HG03159 (cell line): Measurements from ENCODE around the gene CACNB3.
"Not testable (repeated sequence)": the region's sequence is repeated elsewhere in the genome, so short reads cannot be mapped to it uniquely, and the experiment has no call there.

Experiments used
- ATAC-seq: cut with Tn5 transposase; IDR thresholded peaks from one replicate; pipeline ENCODE4 v1.9.1; 2021; ENCODE audit warnings: mild to moderate bottlenecking, moderate library complexity; ENCODE audit not compliant: unreplicated experiment

The CACNB3 gene

GRCh38 chr12:48852734-48853688 is 34.7 kb downstream of the CACNB3 start:
- peak; percentile 47 for ATAC-seq

GRCh38 chr12:48854488-48854887 is 36.2 kb downstream of the CACNB3 start:
- no peak for ATAC-seq

GRCh38 chr12:48854932-48855331 is 36.6 kb downstream of the CACNB3 start:
- not testable (repeated sequence) for ATAC-seq

- no peak for ATAC-seq
Measured at GRCh38 chr12:48856379-48856778, 38.1 kb downstream of the CACNB3 start.

- no peak for ATAC-seq
Measured at GRCh38 chr12:48857278-48857994, 39.1 kb downstream of the CACNB3 start.

- ATAC-seq: no peak
Measured at GRCh38 chr12:48858043-48858442, 39.7 kb downstream of the CACNB3 start.

- ATAC-seq: no peak
Measured at GRCh38 chr12:48859607-48860006, 41.3 kb downstream of the CACNB3 start.

GRCh38 chr12:48860236-48860635 is 41.9 kb downstream of the CACNB3 start:
- ATAC-seq: not testable (repeated sequence)

GRCh38 chr12:48861111-48861510 is 42.8 kb downstream of the CACNB3 start:
- ATAC-seq: no peak

- no peak for ATAC-seq
Measured at GRCh38 chr12:48862760-48863159, 44.5 kb downstream of the CACNB3 start.

- ATAC-seq: no peak
Measured at GRCh38 chr12:48863291-48863690, 45.0 kb downstream of the CACNB3 start.

- peak; percentile 92 for ATAC-seq
Measured at GRCh38 chr12:48865281-48866051, 47.2 kb downstream of the CACNB3 start, which contains the start of gene RND1. Gene RND1, minus strand, starts transcription at chr12:48865870. Its CDS starts 103 bp downstream, at chr12:48865767.

- ATAC-seq: no peak
Measured at GRCh38 chr12:48866052-48866711, 47.9 kb downstream of the CACNB3 start.

- ATAC-seq: no peak
Measured at GRCh38 chr12:48868451-48868850, 50.2 kb downstream of the CACNB3 start.

- no peak for ATAC-seq
Measured at GRCh38 chr12:48869191-48869590, 50.9 kb downstream of the CACNB3 start.

GRCh38 chr12:48873096-48873495 is 54.8 kb downstream of the CACNB3 start:
- ATAC-seq: no peak

GRCh38 chr12:48873534-48873933 is 55.2 kb downstream of the CACNB3 start:
- not testable (repeated sequence) for ATAC-seq

- ATAC-seq: no peak
Measured at GRCh38 chr12:48875944-48876515, 57.7 kb downstream of the CACNB3 start.
